ENCODE results near the gene TTC28. TPM values are rescaled to one million over a fixed set of nuclear protein-coding genes. Genes with fewer than 3 reads are reported as not detected.
A peak's percentile ranks its signal among the peaks of the same experiment; 100 is the strongest.

TTC28 gene
- total and polyA plus RNA-seq, 2 donors (not counting 3 experiments of a cell fraction or from before 2014, with no cell fraction given), result 16.5 to 51.1 TPM

- H3K27me3 ChIP-seq (ENCODE audit: control insufficient read depth in 2 of 2, insufficient read depth in 2 of 2, low read length in 2 of 2), result no peaks in the 10 kb centered on the region
- H3K4me2 ChIP-seq (ENCODE audit: insufficient read depth, low read length), result no peak overlapping the region
- ChIA-PET CTCF (no interaction called here), POLR2A (no interaction called here)
- no peak overlapping the region for H2AFZ ChIP-seq (ENCODE audit: low read depth, low read length)
- FAIRE-seq (no peak), DNase-seq (ENCODE audit: low read depth, low spot score) (no peak)
- no peaks in the 10 kb centered on the region for H3K36me3 ChIP-seq (ENCODE audit: control insufficient read depth in 2 of 2, extremely low read depth in 1 of 2, insufficient read depth in 2 of 2, low read length in 2 of 2)
- dilution Hi-C loops (cut with MboI; ENCODE audit: extremely low pct_ligation_motif_present, low sequenced_read_pairs), result no loop called here
- H4K20me1 ChIP-seq (replicated peaks; ENCODE audit: control insufficient read depth, extremely low read depth, insufficient read depth, low read length), result no peaks in the 10 kb centered on the region
- no peak overlapping the region for H3K27ac ChIP-seq (ENCODE audit: insufficient read depth, low read depth, low read length)
- peaks cover 4% of the 10 kb centered on the region for H3K4me1 ChIP-seq (ENCODE audit: control insufficient read depth, extremely low read depth, insufficient read depth, low read length)
- H3K79me2 ChIP-seq (ENCODE audit: control insufficient read depth, insufficient read depth, low read length), result no peaks in the 10 kb centered on the region
- no peak overlapping the region for H3K9ac ChIP-seq (replicated peaks; ENCODE audit: extremely low read depth, insufficient read depth, low read length)
- no peaks in the 10 kb centered on the region for H3K9me1 ChIP-seq (replicated peaks; ENCODE audit: control insufficient read depth, extremely low read depth, insufficient read depth, low read length)
- intact Hi-C loops (cut with micrococcal nuclease), result loop anchor here (10.0 kb wide), 1 partner anchor 713 kb away; no protein-coding TSS in a partner anchor
- no TSS peak for BruUV-seq (replicated peaks)
- no peak for TF ChIP-seq MYC (IDR thresholded peaks at IDR 0.05; ENCODE audit: low read depth, low read length)
- no peak for TF ChIP-seq FOS (IDR thresholded peaks at IDR 0.05; ENCODE audit: borderline replicate concordance, insufficient read depth, low read length)
- TF ChIP-seq GATA2 (IDR thresholded peaks at IDR 0.05; ENCODE audit: insufficient read depth, insufficient read length, low read depth, low read length), result no peak
- no peak for TF ChIP-seq JUN (IDR thresholded peaks at IDR 0.05; ENCODE audit: borderline replicate concordance, insufficient read depth, insufficient read length, low read depth)
- TF ChIP-seq POLR2AphosphoS5 (IDR thresholded peaks at IDR 0.05; ENCODE audit: insufficient read depth, low read depth, low read length), result no peak
- no peak for TF ChIP-seq POLR2A (IDR thresholded peaks at IDR 0.05; ENCODE audit: low read depth, low read length)
- H3K4me3 ChIP-seq (replicated peaks in 1 of 3; ENCODE audit: insufficient read depth in 1 of 3, low read depth in 1 of 3, low read length in 3 of 3), result no peak overlapping the region
- no peaks in the 10 kb centered on the region for H3K9me3 ChIP-seq (replicated peaks; ENCODE audit: control insufficient read depth, insufficient read depth, low read length)
Measured at GRCh38 chr22:28597665-28598064, 82.0 kb downstream of the TTC28 start.

GRCh38 chr22:28594797-28595462, 84.7 kb downstream of the TTC28 start:
- no peaks in the 10 kb centered on the region for H3K36me3 ChIP-seq (ENCODE audit: control insufficient read depth in 2 of 2, extremely low read depth in 1 of 2, insufficient read depth in 2 of 2, low read length in 2 of 2)
- no TSS peak for BruUV-seq (replicated peaks)
- CTCF ChIA-PET, result interaction anchor here (1.4 to 6.0 kb wide), 6 partner anchors 10 to 576 kb away, joined by 5 to 46 read pairs (median 9); no protein-coding TSS in a partner anchor
- POLR2A ChIA-PET, result no interaction called here
- H3K27ac ChIP-seq (ENCODE audit: insufficient read depth, low read depth, low read length), result no peak overlapping the region
- TF ChIP-seq EZH2 (IDR thresholded peaks at IDR 0.05; ENCODE audit: borderline replicate concordance, low read depth, low read length, severe bottlenecking), result no peak
- TF ChIP-seq POLR2AphosphoS5 (IDR thresholded peaks at IDR 0.05; ENCODE audit: insufficient read depth, low read depth, low read length), result no peak
- peak; percentile 46 to 53 for TF ChIP-seq CTCF (IDR thresholded peaks at IDR 0.05; ENCODE audit: extremely low read depth in 1 of 2, insufficient read depth in 1 of 2, low read depth in 1 of 2, low read length in 2 of 2)
- no peak for TF ChIP-seq JUN (IDR thresholded peaks at IDR 0.05; ENCODE audit: borderline replicate concordance, insufficient read depth, insufficient read length, low read depth)
- TF ChIP-seq FOS (IDR thresholded peaks at IDR 0.05; ENCODE audit: borderline replicate concordance, insufficient read depth, low read length), result no peak
- no peak for TF ChIP-seq MYC (IDR thresholded peaks at IDR 0.05; ENCODE audit: low read depth, low read length)
- no peaks in the 10 kb centered on the region for H3K9me3 ChIP-seq (replicated peaks; ENCODE audit: control insufficient read depth, insufficient read depth, low read length)
- no peak overlapping the region for H3K4me2 ChIP-seq (ENCODE audit: insufficient read depth, low read length)
- H3K79me2 ChIP-seq (ENCODE audit: control insufficient read depth, insufficient read depth, low read length), result no peaks in the 10 kb centered on the region
- no peaks in the 10 kb centered on the region for H3K27me3 ChIP-seq (ENCODE audit: control insufficient read depth in 2 of 2, insufficient read depth in 2 of 2, low read length in 2 of 2)
- dilution Hi-C loops (cut with MboI; ENCODE audit: extremely low pct_ligation_motif_present, low sequenced_read_pairs) (no loop called here), intact Hi-C loops (cut with micrococcal nuclease) (loop anchor here (1.0 to 10.0 kb wide), 4 partner anchors 342 to 710 kb away; no protein-coding TSS in a partner anchor)
- H3K9ac ChIP-seq (replicated peaks; ENCODE audit: extremely low read depth, insufficient read depth, low read length), result no peak overlapping the region
- H2AFZ ChIP-seq (ENCODE audit: low read depth, low read length), result no peak overlapping the region
- H3K9me1 ChIP-seq (replicated peaks; ENCODE audit: control insufficient read depth, extremely low read depth, insufficient read depth, low read length), result no peaks in the 10 kb centered on the region
- no peaks in the 10 kb centered on the region for H4K20me1 ChIP-seq (replicated peaks; ENCODE audit: control insufficient read depth, extremely low read depth, insufficient read depth, low read length)
- peaks cover 4% of the 10 kb centered on the region for H3K4me1 ChIP-seq (ENCODE audit: control insufficient read depth, extremely low read depth, insufficient read depth, low read length)
- FAIRE-seq (peak; percentile 63), DNase-seq (ENCODE audit: low read depth, low spot score) (peak; percentile 69)
- H3K4me3 ChIP-seq (replicated peaks in 1 of 3; ENCODE audit: insufficient read depth in 1 of 3, low read depth in 1 of 3, low read length in 3 of 3), result no peak overlapping the region

All from endothelial cell of umbilical vein (primary cell).